ENCODE results near the gene ANKRD40CL. TPM values are rescaled to one million over a fixed set of nuclear protein-coding genes. Genes with fewer than 3 reads are reported as not detected.

Gene ANKRD40CL
- total and polyA plus RNA-seq, 4 donors, result not detected

DNA sequence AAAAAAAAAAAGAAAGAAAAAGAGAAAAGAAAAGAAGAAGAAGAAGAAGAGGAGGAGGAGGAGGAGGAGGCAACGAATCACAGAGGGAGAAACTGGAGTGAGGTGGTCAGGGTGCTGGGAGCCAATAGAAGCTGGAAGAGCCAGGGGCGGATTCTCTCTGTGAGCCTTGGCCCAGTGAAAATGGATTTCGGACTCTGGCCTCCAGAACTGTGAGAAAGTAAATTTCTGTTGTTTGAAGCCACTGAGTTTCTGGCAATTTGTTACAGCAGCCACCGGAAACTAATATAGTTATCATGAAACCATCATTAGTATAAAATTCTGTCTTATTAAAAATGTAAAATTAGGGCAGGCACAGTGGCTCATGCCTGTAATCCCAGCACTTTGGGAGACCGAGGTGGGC is 40.4 kb upstream of the ANKRD40CL start:
- no peaks in the 10 kb centered on the region for H3K9me3 ChIP-seq (ENCODE audit: control insufficient read depth in 4 of 4, low read length in 3 of 4)
- no peaks in the 10 kb centered on the region for H3K27me3 ChIP-seq (ENCODE audit: control insufficient read depth in 4 of 4, insufficient read depth in 4 of 4, low read length in 3 of 4)
- H3K4me3 ChIP-seq (ENCODE audit: low read depth in 1 of 3, low read length in 3 of 3), result no peak overlapping the region
- no peak for DNase-seq (ENCODE audit: low spot score)
- H3K9ac ChIP-seq (ENCODE audit: low read depth in 1 of 2, low read length in 2 of 2), result no peak overlapping the region
- H3K27ac ChIP-seq (ENCODE audit: low read depth in 1 of 2, low read length in 2 of 2), result peak overlapping the region in 1 of 2 donors; percentile 67
- no peaks in the 10 kb centered on the region for H3K36me3 ChIP-seq (ENCODE audit: control insufficient read depth in 4 of 4, insufficient read depth in 3 of 4, low read depth in 1 of 4, low read length in 3 of 4)
- WGBS, result 41% methylated on average over 5 of the region's 5 CpGs
- H3K4me1 ChIP-seq (ENCODE audit: control insufficient read depth in 4 of 4, insufficient read depth in 4 of 4, low read length in 3 of 4), result peaks cover 9 to 46% (median 21%) of the 10 kb centered on the region in 4 donors
- peak in 1 of 2 donors; percentile 53 for TF ChIP-seq JUND (IDR thresholded peaks at IDR 0.05)
- no peak for TF ChIP-seq NR2F2 (IDR thresholded peaks at IDR 0.05)
- TF ChIP-seq HNF4G (IDR thresholded peaks at IDR 0.05), result peak; percentile 80
- TF ChIP-seq GABPA (IDR thresholded peaks at IDR 0.05 in 1 of 2, conservative IDR thresholded peaks at IDR 0.05 in 1 of 2), result peak in 1 of 2 donors; percentile 50
- TF ChIP-seq HNF4A (conservative IDR thresholded peaks at IDR 0.05), result peak; percentile 95 to 96
- no peak for TF ChIP-seq RAD21 (IDR thresholded peaks at IDR 0.05)
- TF ChIP-seq, protein P1, sequence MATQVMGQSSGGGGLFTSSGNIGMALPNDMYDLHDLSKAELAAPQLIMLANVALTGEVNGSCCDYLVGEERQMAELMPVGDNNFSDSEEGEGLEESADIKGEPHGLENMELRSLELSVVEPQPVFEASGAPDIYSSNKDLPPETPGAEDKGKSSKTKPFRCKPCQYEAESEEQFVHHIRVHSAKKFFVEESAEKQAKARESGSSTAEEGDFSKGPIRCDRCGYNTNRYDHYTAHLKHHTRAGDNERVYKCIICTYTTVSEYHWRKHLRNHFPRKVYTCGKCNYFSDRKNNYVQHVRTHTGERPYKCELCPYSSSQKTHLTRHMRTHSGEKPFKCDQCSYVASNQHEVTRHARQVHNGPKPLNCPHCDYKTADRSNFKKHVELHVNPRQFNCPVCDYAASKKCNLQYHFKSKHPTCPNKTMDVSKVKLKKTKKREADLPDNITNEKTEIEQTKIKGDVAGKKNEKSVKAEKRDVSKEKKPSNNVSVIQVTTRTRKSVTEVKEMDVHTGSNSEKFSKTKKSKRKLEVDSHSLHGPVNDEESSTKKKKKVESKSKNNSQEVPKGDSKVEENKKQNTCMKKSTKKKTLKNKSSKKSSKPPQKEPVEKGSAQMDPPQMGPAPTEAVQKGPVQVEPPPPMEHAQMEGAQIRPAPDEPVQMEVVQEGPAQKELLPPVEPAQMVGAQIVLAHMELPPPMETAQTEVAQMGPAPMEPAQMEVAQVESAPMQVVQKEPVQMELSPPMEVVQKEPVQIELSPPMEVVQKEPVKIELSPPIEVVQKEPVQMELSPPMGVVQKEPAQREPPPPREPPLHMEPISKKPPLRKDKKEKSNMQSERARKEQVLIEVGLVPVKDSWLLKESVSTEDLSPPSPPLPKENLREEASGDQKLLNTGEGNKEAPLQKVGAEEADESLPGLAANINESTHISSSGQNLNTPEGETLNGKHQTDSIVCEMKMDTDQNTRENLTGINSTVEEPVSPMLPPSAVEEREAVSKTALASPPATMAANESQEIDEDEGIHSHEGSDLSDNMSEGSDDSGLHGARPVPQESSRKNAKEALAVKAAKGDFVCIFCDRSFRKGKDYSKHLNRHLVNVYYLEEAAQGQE (IDR thresholded peaks at IDR 0.05), result peak; percentile 43
- TF ChIP-seq, protein P2, sequence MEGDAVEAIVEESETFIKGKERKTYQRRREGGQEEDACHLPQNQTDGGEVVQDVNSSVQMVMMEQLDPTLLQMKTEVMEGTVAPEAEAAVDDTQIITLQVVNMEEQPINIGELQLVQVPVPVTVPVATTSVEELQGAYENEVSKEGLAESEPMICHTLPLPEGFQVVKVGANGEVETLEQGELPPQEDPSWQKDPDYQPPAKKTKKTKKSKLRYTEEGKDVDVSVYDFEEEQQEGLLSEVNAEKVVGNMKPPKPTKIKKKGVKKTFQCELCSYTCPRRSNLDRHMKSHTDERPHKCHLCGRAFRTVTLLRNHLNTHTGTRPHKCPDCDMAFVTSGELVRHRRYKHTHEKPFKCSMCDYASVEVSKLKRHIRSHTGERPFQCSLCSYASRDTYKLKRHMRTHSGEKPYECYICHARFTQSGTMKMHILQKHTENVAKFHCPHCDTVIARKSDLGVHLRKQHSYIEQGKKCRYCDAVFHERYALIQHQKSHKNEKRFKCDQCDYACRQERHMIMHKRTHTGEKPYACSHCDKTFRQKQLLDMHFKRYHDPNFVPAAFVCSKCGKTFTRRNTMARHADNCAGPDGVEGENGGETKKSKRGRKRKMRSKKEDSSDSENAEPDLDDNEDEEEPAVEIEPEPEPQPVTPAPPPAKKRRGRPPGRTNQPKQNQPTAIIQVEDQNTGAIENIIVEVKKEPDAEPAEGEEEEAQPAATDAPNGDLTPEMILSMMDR (IDR thresholded peaks at IDR 0.05; ENCODE audit: low read depth, low read length, missing input control), result no peak
- TF ChIP-seq RXRA (IDR thresholded peaks at IDR 0.05), result peak; percentile 75 to 78
- TF ChIP-seq, protein P3, sequence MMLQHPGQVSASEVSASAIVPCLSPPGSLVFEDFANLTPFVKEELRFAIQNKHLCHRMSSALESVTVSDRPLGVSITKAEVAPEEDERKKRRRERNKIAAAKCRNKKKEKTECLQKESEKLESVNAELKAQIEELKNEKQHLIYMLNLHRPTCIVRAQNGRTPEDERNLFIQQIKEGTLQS (IDR thresholded peaks at IDR 0.05), result no peak
- TF ChIP-seq FOXA1 (IDR thresholded peaks at IDR 0.05), result no peak
- TF ChIP-seq EGR1 (IDR thresholded peaks at IDR 0.05; ENCODE audit: low read depth in 2 of 2), result no peak
- TF ChIP-seq, protein P4, sequence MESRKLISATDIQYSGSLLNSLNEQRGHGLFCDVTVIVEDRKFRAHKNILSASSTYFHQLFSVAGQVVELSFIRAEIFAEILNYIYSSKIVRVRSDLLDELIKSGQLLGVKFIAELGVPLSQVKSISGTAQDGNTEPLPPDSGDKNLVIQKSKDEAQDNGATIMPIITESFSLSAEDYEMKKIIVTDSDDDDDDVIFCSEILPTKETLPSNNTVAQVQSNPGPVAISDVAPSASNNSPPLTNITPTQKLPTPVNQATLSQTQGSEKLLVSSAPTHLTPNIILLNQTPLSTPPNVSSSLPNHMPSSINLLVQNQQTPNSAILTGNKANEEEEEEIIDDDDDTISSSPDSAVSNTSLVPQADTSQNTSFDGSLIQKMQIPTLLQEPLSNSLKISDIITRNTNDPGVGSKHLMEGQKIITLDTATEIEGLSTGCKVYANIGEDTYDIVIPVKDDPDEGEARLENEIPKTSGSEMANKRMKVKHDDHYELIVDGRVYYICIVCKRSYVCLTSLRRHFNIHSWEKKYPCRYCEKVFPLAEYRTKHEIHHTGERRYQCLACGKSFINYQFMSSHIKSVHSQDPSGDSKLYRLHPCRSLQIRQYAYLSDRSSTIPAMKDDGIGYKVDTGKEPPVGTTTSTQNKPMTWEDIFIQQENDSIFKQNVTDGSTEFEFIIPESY (IDR thresholded peaks at IDR 0.05), result no peak
- peak; percentile 98 for TF ChIP-seq SP1 (IDR thresholded peaks at IDR 0.05)
- TF ChIP-seq, protein P5, sequence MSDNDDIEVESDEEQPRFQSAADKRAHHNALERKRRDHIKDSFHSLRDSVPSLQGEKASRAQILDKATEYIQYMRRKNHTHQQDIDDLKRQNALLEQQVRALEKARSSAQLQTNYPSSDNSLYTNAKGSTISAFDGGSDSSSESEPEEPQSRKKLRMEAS (IDR thresholded peaks at IDR 0.05), result peak; percentile 29

DNA sequence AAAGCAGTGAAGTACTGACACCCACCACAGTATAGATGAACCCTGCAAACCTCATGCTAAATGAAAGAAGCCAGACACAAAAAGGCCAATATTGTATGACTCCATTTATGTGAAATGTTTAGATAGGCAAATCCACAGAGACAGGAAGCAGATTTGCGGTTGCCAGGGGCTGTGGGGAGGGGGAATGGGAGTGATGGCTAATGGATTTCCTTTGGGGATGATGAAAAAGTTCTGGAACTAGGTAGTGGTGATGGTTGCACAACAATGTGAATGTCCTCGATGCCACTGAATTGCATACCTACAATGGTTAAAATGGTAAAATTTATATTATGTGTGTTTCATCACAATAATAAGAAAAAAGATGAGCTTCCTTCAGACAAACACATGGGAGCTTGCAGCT is 39.7 kb upstream of the ANKRD40CL start:
- Histone ChIP-seq H3K27me3 (ENCODE audit: control insufficient read depth in 4 of 4, insufficient read depth in 4 of 4, low read length in 3 of 4) (no peaks in the 10 kb centered on the region), H3K9me3 (ENCODE audit: control insufficient read depth in 4 of 4, low read length in 3 of 4) (no peaks in the 10 kb centered on the region), H3K9ac (ENCODE audit: low read depth in 1 of 2, low read length in 2 of 2) (no peak overlapping the region), H3K4me3 (ENCODE audit: low read depth in 1 of 3, low read length in 3 of 3) (no peak overlapping the region), H3K36me3 (ENCODE audit: control insufficient read depth in 4 of 4, insufficient read depth in 3 of 4, low read depth in 1 of 4, low read length in 3 of 4) (no peaks in the 10 kb centered on the region), H3K4me1 (ENCODE audit: control insufficient read depth in 4 of 4, insufficient read depth in 4 of 4, low read length in 3 of 4) (peaks cover 9 to 53% (median 27%) of the 10 kb centered on the region in 4 donors), H3K27ac (ENCODE audit: low read depth in 1 of 2, low read length in 2 of 2) (peak overlapping the region in 1 of 2 donors; percentile 67)
- 25% methylated on average over 2 of the region's 2 CpGs for WGBS
- no peak for DNase-seq (ENCODE audit: low spot score)
- TF ChIP-seq, protein P5 (IDR thresholded peaks at IDR 0.05), result no peak
- TF ChIP-seq, protein P1 (IDR thresholded peaks at IDR 0.05), result no peak
- TF ChIP-seq HNF4A (conservative IDR thresholded peaks at IDR 0.05) (peak in 1 of 2 donors; percentile 33), RXRA (IDR thresholded peaks at IDR 0.05) (peak; percentile 40 to 68), YY1 (IDR thresholded peaks at IDR 0.05) (peak; percentile 44), HNF4G (IDR thresholded peaks at IDR 0.05) (no peak), NR2F2 (IDR thresholded peaks at IDR 0.05) (no peak)
- TF ChIP-seq, protein P3 (IDR thresholded peaks at IDR 0.05), result peak; percentile 67
- TF ChIP-seq, protein P2 (IDR thresholded peaks at IDR 0.05; ENCODE audit: low read depth, low read length, missing input control), result no peak

All from liver (tissue), 9 donors.